NB4 (cell line): ENCODE data around the gene BCL11B.

Experiments used
- DNase-seq: peaks from one replicate; pipeline ENCODE4 v3.0.0; 2010; ENCODE audit warnings: low read depth
- H3K4me3 ChIP-seq: one replicate; pipeline ENCODE4 v1.5.1; 2011; ENCODE audit warnings: mild to moderate bottlenecking, low read depth, low read length, moderate library complexity
- MYC ChIP-seq: IDR thresholded peaks from 2 replicates; pipeline ENCODE4 v1.6.1; 2011; ENCODE audit warnings: low read depth, low read length
- POLR2A ChIP-seq: IDR thresholded peaks from 2 replicates; pipeline ENCODE4 v1.6.1; 2011; ENCODE audit warnings: mild to moderate bottlenecking; ENCODE audit not compliant: insufficient read length; ENCODE audit errors: extremely low read depth
- TF ChIP-seq, protein P1 (sequence below): IDR thresholded peaks from one replicate; pipeline ENCODE4 v1.5.1; 2012; ENCODE audit warnings: low read depth, low read length
- TF ChIP-seq, protein P2 (sequence below): IDR thresholded peaks from 2 replicates; pipeline ENCODE4 v1.6.1; 2011; ENCODE audit warnings: low read depth, low read length

BCL11B gene

GRCh38 chr14:99123208-99123870 is 148.7 kb downstream of the BCL11B start:
- no peak overlapping the region for H3K4me3 ChIP-seq
- DNase-seq = no peak
- TF ChIP-seq MYC (no peak), POLR2A (no peak)
- TF ChIP-seq, protein P1, sequence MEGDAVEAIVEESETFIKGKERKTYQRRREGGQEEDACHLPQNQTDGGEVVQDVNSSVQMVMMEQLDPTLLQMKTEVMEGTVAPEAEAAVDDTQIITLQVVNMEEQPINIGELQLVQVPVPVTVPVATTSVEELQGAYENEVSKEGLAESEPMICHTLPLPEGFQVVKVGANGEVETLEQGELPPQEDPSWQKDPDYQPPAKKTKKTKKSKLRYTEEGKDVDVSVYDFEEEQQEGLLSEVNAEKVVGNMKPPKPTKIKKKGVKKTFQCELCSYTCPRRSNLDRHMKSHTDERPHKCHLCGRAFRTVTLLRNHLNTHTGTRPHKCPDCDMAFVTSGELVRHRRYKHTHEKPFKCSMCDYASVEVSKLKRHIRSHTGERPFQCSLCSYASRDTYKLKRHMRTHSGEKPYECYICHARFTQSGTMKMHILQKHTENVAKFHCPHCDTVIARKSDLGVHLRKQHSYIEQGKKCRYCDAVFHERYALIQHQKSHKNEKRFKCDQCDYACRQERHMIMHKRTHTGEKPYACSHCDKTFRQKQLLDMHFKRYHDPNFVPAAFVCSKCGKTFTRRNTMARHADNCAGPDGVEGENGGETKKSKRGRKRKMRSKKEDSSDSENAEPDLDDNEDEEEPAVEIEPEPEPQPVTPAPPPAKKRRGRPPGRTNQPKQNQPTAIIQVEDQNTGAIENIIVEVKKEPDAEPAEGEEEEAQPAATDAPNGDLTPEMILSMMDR = no peak
- TF ChIP-seq, protein P2, sequence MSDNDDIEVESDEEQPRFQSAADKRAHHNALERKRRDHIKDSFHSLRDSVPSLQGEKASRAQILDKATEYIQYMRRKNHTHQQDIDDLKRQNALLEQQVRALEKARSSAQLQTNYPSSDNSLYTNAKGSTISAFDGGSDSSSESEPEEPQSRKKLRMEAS = no peak

- no peak for TF ChIP-seq MYC
- TF ChIP-seq, protein P2 = no peak
- TF ChIP-seq, protein P1 = no peak
- TF ChIP-seq POLR2A = no peak
- H3K4me3 ChIP-seq = no peak overlapping the region
- DNase-seq = no peak
Observed at GRCh38 chr14:99122521-99123125, 149.4 kb downstream of the BCL11B start.

DNA sequence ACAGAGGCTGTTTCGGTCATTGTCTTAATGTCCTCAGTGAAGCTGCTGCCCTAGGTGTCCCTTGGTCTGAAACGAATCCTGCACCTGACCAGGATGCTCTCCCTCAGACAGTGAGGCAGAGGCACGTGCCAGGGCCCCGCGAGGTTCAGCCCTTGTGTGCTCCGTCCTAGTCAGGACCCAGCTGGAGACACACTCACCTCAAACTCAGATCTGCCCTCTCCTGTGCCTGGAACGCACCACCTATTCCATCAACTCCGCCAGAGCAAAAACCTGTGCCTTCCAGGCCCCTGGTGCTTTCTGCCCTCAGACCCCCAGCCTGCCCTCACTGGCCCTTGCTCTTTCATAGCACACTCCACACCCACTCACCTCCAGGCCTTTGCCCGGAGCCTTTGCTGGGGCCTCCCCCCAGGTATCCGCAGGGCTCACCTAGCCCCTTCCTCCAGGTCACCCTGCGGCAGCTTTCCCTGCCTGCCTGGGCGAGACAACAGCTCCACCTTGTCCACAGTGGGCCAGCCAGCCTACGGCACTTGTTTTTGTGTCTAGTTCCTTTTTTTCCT is 150.6 kb downstream of the BCL11B start:
- TF ChIP-seq MYC (no peak), POLR2A (no peak)
- TF ChIP-seq, protein P1 = no peak
- TF ChIP-seq, protein P2 = no peak
- H3K4me3 ChIP-seq = no peak overlapping the region
- DNase-seq = no peak

- H3K4me3 ChIP-seq = no peak overlapping the region
- TF ChIP-seq, protein P2 = no peak
- TF ChIP-seq, protein P1 = no peak
- no peak for TF ChIP-seq MYC
- no peak for TF ChIP-seq POLR2A
Observed at GRCh38 chr14:99120526-99121318, 151.3 kb downstream of the BCL11B start.

GRCh38 chr14:99119554-99120525 is 152.2 kb downstream of the BCL11B start:
- no peak overlapping the region for H3K4me3 ChIP-seq
- TF ChIP-seq, protein P2 = no peak
- TF ChIP-seq, protein P1 = no peak
- no peak for TF ChIP-seq MYC
- no peak for TF ChIP-seq POLR2A
- no peak for DNase-seq

More at GRCh38 chr14:99120526-99121318, 151.3 kb downstream of the BCL11B start:
- DNase-seq = no peak
